Fibroblast of pulmonary artery (primary cell): ENCODE data around the gene OR52W1.

Experiments
- DNase-seq: peaks from one replicate; pipeline ENCODE4 v3.0.0-alpha.2; 2010; ENCODE audit warnings: low read depth
- H3K4me3 ChIP-seq: replicated peaks from 2 replicates; pipeline ENCODE4 v1.5.1; 2011; ENCODE audit warnings: low read depth, mild to moderate bottlenecking, control low read depth, low read length, moderate library complexity
- CTCF ChIP-seq: IDR thresholded peaks from 2 replicates; pipeline ENCODE4 v1.5.1; 2011; ENCODE audit warnings: mild to moderate bottlenecking, control low read depth, low read length, inconsistent platforms; ENCODE audit errors: missing control alignments

Gene OR52W1

DNA sequence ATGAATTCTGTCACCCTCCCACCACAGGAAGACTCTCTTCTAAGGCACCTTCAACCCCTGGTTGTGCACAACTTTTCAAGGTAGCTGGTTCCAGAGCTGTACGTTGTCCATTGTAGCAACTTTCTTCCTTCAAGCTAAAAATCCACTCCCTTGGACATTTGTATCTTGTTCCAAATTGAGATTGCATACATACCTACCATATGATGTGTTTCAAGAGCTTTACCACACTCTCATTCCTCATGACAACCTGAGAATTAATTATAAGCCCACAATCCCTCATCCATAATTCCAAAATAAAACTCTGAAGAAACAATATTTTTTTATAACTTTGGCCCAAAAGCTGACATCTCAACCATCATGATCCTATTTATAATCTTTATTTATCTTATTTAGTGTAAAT, 3.0 kb downstream of the OR52W1 start:
- DNase-seq = no peak
- no peak for TF ChIP-seq CTCF
- no peak overlapping the region for H3K4me3 ChIP-seq

DNA sequence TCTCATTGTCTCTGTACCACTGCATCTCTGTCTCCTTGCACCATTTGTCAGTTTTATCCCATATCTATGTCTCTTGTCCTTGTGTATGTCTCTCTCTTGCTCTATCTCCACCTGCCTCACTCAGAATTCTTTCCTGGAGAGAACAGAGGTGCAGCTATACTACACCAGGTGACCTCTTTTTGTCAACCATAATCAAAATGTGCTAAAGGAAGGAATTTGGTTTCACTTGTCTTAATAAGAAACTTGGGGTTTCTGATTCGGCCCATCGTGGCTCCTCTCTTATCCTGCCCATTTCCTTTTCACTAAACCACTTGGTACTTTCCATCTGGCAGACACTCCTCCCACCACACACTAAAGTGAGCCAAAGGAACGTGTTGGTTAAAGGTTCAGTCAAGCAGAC, 4.3 kb downstream of the OR52W1 start:
- TF ChIP-seq CTCF = no peak
- H3K4me3 ChIP-seq = no peak overlapping the region
- no peak for DNase-seq

DNA sequence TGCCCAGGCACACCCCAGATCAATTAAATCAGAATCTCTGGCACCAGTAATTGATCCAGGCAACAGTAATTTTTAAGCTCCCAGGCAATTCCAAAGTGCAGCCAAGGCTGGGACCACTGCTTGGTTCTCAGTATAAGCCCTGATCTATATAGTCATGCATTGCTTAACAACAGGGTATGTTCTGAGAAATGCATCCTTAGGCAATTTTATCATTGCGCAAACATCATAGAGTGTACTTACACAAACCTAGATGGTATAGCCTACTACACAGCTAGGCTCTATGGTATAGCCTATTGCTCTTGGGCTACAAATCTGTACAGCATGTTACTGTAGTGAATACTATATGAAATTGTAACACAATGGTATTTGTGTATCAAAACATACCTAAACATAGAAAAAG, 5.7 kb downstream of the OR52W1 start:
- H3K4me3 ChIP-seq = no peak overlapping the region
- TF ChIP-seq CTCF = no peak
- DNase-seq = peak; percentile 27

GRCh38 chr11:6205366-6205765, 6.3 kb downstream of the OR52W1 start, which contains the start of gene C11orf42:
Gene C11orf42, plus strand, starts transcription at chr11:6205557. Its CDS starts 59 bp downstream, at chr11:6205616.
- no peak for TF ChIP-seq CTCF
- DNase-seq = no peak
- no peak within 1 kb of the TSS for H3K4me3 ChIP-seq

- H3K4me3 ChIP-seq = no peak overlapping the region
- TF ChIP-seq CTCF = no peak
- DNase-seq = no peak
Observed at GRCh38 chr11:6206456-6207180, 7.6 kb downstream of the OR52W1 start.

GRCh38 chr11:6209801-6210200, 10.8 kb downstream of the OR52W1 start:
- TF ChIP-seq CTCF = no peak
- no peak for DNase-seq
- no peak overlapping the region for H3K4me3 ChIP-seq

GRCh38 chr11:6210274-6210955, 11.4 kb downstream of the OR52W1 start:
- no peak overlapping the region for H3K4me3 ChIP-seq
- TF ChIP-seq CTCF = no peak
- DNase-seq = no peak
